Activated naive CD8-positive, alpha-beta T cell (primary cell): Measurements from ENCODE around the gene IDH2.
A peak's percentile ranks its signal among the peaks of the same experiment; 100 is the strongest.

ENCODE experiments used
- H3K27ac Mint-ChIP-seq: one replicate; pipeline ENCODE4 v1.8.0; 2021; ENCODE audit warnings: mixed read lengths
- H3K27me3 Mint-ChIP-seq: one replicate; pipeline ENCODE4 v1.8.0; 2021; ENCODE audit warnings: mixed read lengths
- H3K36me3 Mint-ChIP-seq: one replicate; pipeline ENCODE4 v1.8.0; 2021; ENCODE audit warnings: mixed read lengths
- H3K4me1 Mint-ChIP-seq: one replicate; pipeline ENCODE4 v1.8.0; 2021; ENCODE audit warnings: low read depth, mixed read lengths
- H3K4me3 Mint-ChIP-seq: one replicate; pipeline ENCODE4 v1.8.0; 2021; ENCODE audit warnings: mild to moderate bottlenecking, mixed read lengths
- H3K9me3 Mint-ChIP-seq: one replicate; pipeline ENCODE4 v1.8.0; 2021; ENCODE audit warnings: low read depth, mixed read lengths

Gene IDH2

GRCh38 chr15:90067181-90067952 lies 34.9 kb downstream of the IDH2 start:
- no peaks in the 10 kb centered on the region for H3K9me3 Mint-ChIP-seq
- no peak overlapping the region for H3K4me3 Mint-ChIP-seq
- no peak overlapping the region for H3K27ac Mint-ChIP-seq
- peaks cover 11% of the 10 kb centered on the region for H3K4me1 Mint-ChIP-seq
- no peaks in the 10 kb centered on the region for H3K36me3 Mint-ChIP-seq
- no peaks in the 10 kb centered on the region for H3K27me3 Mint-ChIP-seq

DNA sequence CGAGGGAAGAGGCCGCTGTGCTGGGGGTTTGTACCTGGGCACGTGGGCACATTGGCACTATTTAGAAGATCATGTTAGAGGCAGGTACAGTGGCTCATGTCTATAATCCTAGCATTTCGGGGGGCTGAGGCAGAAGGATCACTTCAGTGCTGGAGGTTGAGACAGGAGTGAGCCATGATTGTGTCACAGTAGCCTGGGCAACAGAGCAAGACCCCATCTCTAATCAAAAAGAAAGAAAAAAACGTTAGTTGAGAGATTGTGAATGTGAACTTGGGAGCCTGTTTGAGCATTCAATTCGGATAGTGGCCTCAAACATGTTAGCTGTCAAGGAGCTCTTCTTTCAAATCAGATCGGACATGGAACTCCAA lies 36.6 kb downstream of the IDH2 start:
- no peaks in the 10 kb centered on the region for H3K27me3 Mint-ChIP-seq
- no peak overlapping the region for H3K27ac Mint-ChIP-seq
- no peaks in the 10 kb centered on the region for H3K36me3 Mint-ChIP-seq
- no peak overlapping the region for H3K4me3 Mint-ChIP-seq
- H3K9me3 Mint-ChIP-seq = no peaks in the 10 kb centered on the region
- peaks cover 16% of the 10 kb centered on the region for H3K4me1 Mint-ChIP-seq

DNA sequence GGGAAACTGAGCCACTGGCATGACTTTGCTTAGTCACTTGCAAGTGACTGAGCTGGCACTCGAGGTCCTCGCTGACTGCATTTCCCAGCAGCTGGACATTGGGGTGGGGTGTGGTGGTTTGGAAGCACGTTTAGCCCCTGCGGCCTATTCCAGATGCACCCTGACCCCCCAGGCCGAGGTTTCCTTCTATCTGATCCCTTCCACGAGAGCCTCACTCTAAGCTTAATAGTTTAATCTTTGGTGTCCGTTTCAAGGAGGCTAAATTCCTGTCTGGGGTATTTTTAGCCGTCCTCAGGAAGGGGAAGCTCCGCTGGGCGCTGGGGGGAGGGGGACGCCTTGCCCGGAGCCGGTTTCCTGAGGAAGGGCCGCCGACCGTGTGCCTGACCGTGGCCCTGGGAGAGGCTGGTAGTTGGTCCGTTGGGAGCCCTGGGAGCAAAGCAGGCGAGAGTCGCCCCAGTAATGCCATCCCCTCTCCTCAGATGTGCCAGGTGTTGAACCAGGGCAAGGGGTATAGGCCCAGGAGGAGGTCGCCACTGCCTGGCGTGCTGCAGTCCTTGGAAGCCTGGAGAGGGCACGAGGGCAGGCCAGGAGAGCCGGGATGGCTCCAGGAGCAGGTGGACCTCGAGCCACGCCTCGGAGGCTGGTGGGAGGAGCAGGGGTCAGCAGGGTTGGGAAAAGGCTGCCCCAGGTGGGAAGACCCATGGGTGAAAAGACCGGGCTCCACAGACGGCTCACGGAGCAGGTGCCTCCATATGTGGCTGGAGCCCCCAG lies 37.2 kb downstream of the IDH2 start:
- peaks cover 18% of the 10 kb centered on the region for H3K4me1 Mint-ChIP-seq

DNA sequence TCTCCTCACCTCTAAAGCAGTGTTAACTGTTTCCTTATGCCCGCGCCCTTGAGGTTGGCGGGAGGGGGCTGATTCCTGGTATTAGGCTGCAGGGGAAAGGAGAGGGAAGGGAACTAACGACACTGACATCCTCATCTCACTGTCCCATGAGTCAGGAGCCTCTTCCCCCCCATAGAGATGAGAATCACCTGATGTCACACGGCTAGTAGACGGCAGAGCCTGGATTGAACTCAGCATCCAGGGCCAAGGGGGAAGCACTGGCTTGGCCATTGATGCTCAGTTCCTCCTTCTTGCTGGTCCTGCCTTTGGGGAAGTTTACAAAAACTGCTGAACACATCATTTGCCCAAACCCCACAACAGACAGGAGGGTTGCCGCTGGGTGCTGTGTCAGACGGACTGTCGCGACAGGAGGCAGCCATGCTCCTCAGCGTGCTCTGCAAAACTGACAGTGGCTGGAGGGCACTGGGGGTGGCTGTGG lies 38.5 kb downstream of the IDH2 start:
- Mint-ChIP-seq H3K4me3 (no peak overlapping the region), H3K9me3 (no peaks in the 10 kb centered on the region), H3K27me3 (no peaks in the 10 kb centered on the region), H3K27ac (no peak overlapping the region), H3K36me3 (no peaks in the 10 kb centered on the region), H3K4me1 (peaks cover 31% of the 10 kb centered on the region)

More for the DNA sequence above, 37.2 kb downstream of the IDH2 start:
- H3K4me3 Mint-ChIP-seq = no peak overlapping the region
- no peaks in the 10 kb centered on the region for H3K36me3 Mint-ChIP-seq
- no peaks in the 10 kb centered on the region for H3K9me3 Mint-ChIP-seq
- no peak overlapping the region for H3K27ac Mint-ChIP-seq
- no peaks in the 10 kb centered on the region for H3K27me3 Mint-ChIP-seq

GRCh38 chr15:90062973-90063769 lies 39.1 kb downstream of the IDH2 start:
- Mint-ChIP-seq H3K27me3 (no peaks in the 10 kb centered on the region), H3K4me3 (peak overlapping the region; percentile 38), H3K9me3 (no peaks in the 10 kb centered on the region), H3K4me1 (peaks cover 38% of the 10 kb centered on the region), H3K27ac (peak overlapping the region; percentile 61), H3K36me3 (no peaks in the 10 kb centered on the region)

DNA sequence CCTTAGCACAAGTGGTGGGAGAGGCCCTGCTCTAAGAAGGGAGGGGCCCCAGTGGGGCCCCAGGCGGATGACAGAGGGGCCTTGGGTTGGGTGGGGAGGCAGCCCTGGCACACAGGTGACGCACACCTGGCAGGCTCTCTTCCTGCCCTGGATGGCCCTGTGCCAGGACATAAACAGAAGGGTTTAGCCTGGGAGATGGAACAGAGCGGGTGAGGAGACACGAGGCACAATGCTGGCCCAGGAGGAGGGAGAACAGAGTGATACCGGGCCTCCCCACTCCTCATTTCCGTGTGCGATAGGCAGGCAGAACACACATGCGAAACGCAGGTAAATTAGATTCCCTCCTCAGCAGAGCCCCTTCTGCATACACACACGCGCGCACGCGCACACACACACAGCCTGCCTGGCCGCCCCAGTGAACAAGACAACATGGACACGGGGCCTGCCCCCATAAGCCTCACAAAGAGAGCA lies 39.8 kb downstream of the IDH2 start:
- Mint-ChIP-seq H3K4me3 (no peak overlapping the region), H3K9me3 (no peaks in the 10 kb centered on the region), H3K4me1 (peaks cover 40% of the 10 kb centered on the region), H3K27me3 (no peaks in the 10 kb centered on the region), H3K36me3 (no peaks in the 10 kb centered on the region), H3K27ac (peak overlapping the region; percentile 58)

- Mint-ChIP-seq H3K4me3 (no peak overlapping the region), H3K4me1 (peaks cover 40% of the 10 kb centered on the region), H3K36me3 (no peaks in the 10 kb centered on the region), H3K9me3 (no peaks in the 10 kb centered on the region), H3K27me3 (no peaks in the 10 kb centered on the region), H3K27ac (peak overlapping the region; percentile 61)
These were observed 40.2 kb downstream of the IDH2 start for GRCh38 chr15:90062023-90062442.

- Mint-ChIP-seq H3K27me3 (no peaks in the 10 kb centered on the region), H3K27ac (no peak overlapping the region), H3K9me3 (no peaks in the 10 kb centered on the region), H3K4me1 (peaks cover 40% of the 10 kb centered on the region), H3K4me3 (no peak overlapping the region), H3K36me3 (no peaks in the 10 kb centered on the region)
These were observed 41.5 kb downstream of the IDH2 start for GRCh38 chr15:90060797-90061196.

DNA sequence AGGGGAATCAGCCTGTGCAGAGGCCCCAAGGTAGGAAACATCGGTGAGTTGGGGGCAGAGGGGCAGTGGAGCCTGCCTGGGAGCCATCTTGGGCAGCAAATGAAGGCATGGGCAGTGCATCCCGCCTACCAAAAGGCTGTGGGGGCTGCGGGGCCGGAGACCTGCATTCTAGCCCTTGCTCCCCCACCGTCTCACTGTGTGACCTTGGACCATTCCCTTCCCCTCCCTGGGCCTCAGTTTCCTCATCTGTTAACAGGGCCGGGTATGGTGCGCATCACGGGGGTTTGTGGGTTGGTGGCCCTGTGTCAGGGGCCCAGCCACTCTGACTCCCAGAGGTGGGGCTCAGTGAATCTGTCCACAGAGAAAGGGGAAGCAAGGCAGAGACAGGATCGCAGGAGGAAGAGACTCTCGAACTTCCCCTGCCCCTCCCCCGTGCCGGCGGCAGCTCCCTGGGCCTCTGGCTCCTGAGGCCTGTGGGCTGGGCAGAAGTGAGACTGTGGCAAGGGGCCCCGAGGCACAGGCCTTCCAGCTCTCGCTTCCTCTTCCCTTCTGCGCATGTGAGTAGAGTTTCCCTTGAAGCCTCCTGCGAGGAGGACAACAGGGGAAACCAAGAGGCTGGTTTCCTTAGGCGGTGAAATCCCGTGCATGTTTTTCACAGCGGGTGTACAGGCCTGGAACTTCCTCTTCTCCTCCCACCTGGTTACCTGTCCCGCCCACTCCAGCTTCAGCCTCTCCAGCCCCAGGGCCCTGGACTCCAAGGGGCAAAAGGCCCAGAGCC lies 42.9 kb downstream of the IDH2 start:
- Mint-ChIP-seq H3K27ac (peak overlapping the region; percentile 91), H3K4me1 (peaks cover 40% of the 10 kb centered on the region), H3K27me3 (no peaks in the 10 kb centered on the region), H3K9me3 (no peaks in the 10 kb centered on the region), H3K4me3 (peak overlapping the region; percentile 27), H3K36me3 (no peaks in the 10 kb centered on the region)

GRCh38 chr15:90058775-90059174 lies 43.5 kb downstream of the IDH2 start:
- peak overlapping the region; percentile 91 for H3K27ac Mint-ChIP-seq
- peaks cover 39% of the 10 kb centered on the region for H3K4me1 Mint-ChIP-seq
- peak overlapping the region; percentile 27 for H3K4me3 Mint-ChIP-seq
- H3K9me3 Mint-ChIP-seq = no peaks in the 10 kb centered on the region
- no peaks in the 10 kb centered on the region for H3K27me3 Mint-ChIP-seq
- no peaks in the 10 kb centered on the region for H3K36me3 Mint-ChIP-seq

DNA sequence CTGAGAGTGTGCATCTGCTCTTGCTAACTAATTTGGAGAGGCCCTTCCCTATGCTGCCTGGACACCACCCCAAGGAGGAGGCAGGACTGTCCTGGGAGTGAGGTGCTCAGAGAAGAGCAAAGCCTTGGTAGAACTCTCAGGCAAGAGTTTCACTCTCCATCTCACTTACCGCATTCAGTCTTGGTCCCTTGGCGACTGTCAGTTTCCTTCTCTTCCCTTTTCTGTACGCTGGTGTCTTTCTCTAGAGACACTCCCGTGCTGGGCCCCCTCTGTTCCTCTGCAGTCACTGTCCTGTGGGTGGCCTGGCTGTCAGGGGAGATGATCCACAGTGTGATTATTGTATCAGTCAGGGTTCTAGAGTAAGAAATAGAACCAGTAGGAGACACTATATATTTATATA lies 44.0 kb downstream of the IDH2 start:
- Mint-ChIP-seq H3K27ac (no peak overlapping the region), H3K9me3 (no peaks in the 10 kb centered on the region), H3K27me3 (no peaks in the 10 kb centered on the region), H3K4me1 (peaks cover 37% of the 10 kb centered on the region), H3K4me3 (no peak overlapping the region), H3K36me3 (no peaks in the 10 kb centered on the region)

DNA sequence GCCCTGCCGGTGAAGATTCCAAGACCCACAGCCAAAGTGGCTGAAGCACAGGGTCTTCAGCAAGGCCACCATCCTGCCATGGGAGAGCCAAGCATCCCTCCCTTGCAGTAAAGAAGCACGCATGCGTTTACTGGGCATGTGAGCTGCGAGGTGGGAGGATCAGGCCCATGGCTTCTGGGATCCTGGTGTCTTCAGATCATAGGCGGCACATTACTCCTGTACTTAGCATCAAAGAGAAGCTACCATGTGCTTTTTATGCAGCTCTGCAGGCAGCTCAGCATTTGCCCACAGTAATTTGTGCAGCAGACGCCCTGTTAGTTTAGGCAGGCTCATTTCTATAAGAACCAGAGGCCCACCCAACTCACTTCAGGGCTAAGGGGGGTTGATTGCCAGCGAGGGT lies 45.7 kb downstream of the IDH2 start:
- H3K4me1 Mint-ChIP-seq = peaks cover 27% of the 10 kb centered on the region
- no peak overlapping the region for H3K27ac Mint-ChIP-seq
- H3K27me3 Mint-ChIP-seq = no peaks in the 10 kb centered on the region
- no peak overlapping the region for H3K4me3 Mint-ChIP-seq
- no peaks in the 10 kb centered on the region for H3K9me3 Mint-ChIP-seq
- no peaks in the 10 kb centered on the region for H3K36me3 Mint-ChIP-seq

DNA sequence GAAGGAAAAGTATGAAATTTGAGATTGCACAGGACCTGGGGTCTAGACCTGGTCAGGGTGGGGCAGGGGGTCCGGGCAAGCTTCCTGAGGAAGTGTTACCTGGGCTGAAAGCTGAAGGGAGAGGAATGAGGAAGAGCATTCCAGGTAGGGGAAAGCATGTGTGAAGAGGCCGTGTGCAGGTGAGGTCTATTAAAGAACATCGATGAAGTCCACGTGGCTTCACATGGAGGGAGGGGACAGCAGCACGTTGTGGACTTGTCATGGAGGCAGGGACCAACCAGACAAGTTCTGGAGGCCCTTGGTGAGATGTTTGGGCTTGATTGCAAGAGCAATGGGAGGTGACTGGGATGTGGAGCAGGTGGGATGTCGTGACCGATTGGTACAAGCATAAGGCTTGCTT lies 47.1 kb downstream of the IDH2 start:
- H3K27me3 Mint-ChIP-seq = no peaks in the 10 kb centered on the region
- no peaks in the 10 kb centered on the region for H3K36me3 Mint-ChIP-seq
- H3K27ac Mint-ChIP-seq = no peak overlapping the region
- no peaks in the 10 kb centered on the region for H3K9me3 Mint-ChIP-seq
- peaks cover 22% of the 10 kb centered on the region for H3K4me1 Mint-ChIP-seq
- no peak overlapping the region for H3K4me3 Mint-ChIP-seq

DNA sequence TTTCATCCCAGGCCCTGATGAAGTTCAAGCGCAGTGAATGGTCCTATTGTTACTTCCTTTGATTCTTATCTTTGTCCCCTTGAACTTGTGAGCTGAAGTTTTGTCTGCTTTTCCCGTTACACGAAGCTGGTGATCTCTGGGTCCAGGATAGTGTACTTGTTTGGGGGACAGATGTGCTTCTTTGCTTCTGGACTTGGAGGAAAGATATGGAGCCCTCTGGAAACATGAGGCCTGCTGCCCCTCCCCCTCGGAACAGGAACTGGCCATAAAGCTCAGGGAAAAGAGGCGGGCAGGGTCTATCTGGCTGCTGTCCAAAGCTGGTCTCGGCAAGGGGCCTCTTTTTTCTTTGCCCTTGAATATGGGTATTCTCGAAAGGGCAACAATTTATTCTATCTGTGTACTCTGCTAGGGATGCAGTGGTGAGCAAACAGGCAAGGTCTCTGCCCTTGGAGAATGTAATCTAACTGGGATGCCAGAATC lies 47.6 kb downstream of the IDH2 start:
- Mint-ChIP-seq H3K9me3 (no peaks in the 10 kb centered on the region), H3K36me3 (no peaks in the 10 kb centered on the region), H3K27ac (no peak overlapping the region), H3K4me3 (no peak overlapping the region), H3K27me3 (no peaks in the 10 kb centered on the region), H3K4me1 (peaks cover 17% of the 10 kb centered on the region)
